ENCODE results near the gene NRGN.

The NRGN gene

GRCh38 chr11:124739479-124740276, at the start of gene NRGN:
NRGN (plus strand) TSS chr11:124739942; CDS start chr11:124740085, 143 bp downstream.
- peak; percentile 74 to 92 for DNase-seq

GRCh38 chr11:124693142-124693541, 46.6 kb upstream of the NRGN start:
- no peak for DNase-seq

DNA sequence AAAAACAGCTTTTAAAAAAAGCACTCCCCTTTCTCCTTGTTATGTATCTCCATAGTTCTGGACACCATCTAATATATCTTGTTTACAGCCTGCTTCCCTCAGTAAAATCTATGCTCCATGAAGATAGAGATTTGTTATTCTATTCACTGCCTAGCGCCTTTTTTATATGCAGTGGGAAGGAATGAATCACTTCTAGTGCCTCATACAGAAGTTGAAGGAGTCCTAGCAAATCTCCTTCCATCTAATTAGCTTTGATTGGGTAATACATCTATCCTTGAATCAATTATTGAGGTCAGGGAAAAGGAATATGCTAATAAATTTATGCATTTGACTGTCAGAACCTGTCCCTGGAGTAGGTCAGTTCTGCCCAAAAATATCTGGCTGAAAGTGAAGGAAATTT, 40.2 kb upstream of the NRGN start:
- no peak for DNase-seq

DNA sequence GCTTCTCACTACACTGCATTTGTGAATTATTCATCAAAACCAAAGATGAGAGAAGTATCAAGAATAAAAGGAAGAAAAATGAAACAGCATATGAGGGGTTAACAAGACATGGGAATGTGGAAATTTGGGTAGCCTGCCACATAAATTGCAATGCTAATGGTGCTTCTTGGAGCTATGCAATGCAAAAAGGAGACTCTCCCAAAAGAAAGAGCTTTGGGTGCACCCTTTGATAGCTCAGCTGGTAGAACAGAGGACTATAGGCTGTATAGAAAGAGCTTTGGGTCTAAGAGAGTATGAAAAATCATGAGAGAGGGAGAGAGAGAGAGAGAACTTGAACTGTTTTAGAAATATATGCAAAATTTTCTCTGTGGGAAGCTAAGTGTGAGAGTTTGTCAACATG, 39.7 kb upstream of the NRGN start:
- no peak for DNase-seq

DNA sequence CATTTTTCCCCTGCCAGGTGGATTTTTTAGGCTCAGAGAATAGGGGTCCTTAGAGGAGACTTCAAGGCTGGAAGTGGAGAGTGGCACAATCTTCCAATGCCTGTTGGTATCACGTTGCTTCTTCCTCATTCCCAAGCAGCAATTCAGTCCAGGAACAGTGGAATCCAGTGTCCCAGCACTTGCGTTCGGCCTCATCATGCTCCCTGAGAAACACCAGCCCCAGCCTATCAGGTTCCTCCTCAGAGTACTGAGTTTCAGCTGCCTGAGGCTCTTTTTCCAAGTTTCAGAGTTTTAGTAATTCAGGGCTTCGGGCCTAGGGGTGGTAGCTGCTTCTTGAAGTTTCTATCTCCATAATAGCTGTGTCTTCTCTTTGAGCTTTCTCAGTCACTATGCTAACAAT, 31.9 kb upstream of the NRGN start:
- no peak for DNase-seq

GRCh38 chr11:124712392-124712791, 27.4 kb upstream of the NRGN start:
- DNase-seq, result no peak

DNA sequence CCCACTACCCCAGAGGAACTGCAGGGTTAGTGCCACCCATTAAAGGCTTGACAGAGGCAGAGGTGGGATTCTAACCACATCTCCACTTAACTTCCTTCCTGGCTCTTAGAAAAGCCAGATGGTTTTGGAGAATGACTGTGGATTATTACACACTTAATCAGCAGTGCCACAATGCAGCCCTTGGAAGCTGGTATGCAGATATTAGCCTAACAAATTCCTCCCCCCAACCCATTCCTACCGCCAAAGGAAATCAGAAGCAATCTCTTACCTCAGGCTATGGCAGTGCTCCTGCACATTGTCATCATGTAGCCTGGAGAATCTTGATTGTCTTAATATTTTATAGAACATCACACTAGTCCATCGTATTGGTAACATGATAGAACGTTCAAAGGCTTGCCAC, 23.2 kb upstream of the NRGN start:
- no peak for DNase-seq

GRCh38 chr11:124717421-124717785, 22.3 kb upstream of the NRGN start:
- DNase-seq, result no peak

- no peak for DNase-seq
Measured at GRCh38 chr11:124717786-124718651, 21.7 kb upstream of the NRGN start.

DNA sequence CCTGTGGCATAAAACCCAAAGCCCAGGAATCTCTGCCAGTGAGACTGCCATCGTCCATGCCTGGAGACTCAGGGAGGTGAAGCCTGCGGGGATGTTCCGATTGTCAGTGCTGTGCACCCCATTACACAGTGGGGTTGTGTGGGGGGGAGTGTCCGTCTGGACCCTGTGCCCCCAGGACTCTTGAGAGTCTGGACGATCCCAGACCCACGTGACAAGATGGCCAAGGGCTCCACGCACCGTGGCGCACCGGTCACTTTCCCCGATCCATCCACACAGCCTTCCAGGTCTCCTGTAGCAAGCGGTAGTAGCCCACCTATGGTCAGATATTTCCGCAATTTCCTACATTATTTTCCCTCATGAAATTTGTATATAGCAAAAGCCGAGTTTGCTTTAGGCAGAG, 20.9 kb upstream of the NRGN start:
- DNase-seq, result no peak

DNA sequence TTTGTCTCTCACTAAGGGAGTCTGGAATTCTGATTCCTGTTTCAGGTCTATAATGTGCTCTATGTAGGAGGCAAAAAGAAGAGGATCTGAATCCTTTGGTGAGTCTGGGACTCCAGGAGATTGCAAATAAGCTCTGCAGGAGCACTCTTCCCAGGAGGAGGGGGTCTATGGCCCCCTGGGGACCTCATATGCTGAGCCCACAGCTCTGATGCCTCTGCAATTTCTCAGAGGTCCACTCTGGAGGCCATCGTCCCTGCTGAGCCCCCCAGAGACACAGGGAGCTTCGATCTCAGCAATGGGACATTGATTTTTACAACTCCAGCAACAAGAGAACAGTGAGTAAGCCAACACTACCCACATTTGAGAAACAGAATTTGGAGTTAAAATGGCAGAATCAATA, 20.2 kb upstream of the NRGN start:
- no peak for DNase-seq

DNA sequence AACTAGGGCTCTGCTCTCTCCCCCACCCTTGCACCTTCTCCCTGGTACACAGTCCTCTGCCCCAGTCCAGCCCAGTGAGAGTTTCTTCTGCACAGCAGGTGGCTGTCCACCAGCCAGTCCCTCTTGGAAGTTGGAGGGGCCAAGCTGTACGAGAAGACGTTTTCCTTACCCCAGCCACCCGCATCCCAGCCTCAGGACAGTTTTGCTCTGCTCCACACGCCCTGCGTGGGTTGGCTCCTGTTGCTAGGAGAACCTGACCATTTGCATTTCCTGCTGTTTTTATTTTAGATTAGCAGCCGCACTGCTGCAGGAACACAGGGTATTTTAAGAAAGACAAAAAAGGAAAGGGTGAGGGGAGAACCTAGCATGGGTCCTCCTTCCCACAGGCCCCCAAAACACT, 17.6 kb upstream of the NRGN start:
- DNase-seq, result no peak

DNA sequence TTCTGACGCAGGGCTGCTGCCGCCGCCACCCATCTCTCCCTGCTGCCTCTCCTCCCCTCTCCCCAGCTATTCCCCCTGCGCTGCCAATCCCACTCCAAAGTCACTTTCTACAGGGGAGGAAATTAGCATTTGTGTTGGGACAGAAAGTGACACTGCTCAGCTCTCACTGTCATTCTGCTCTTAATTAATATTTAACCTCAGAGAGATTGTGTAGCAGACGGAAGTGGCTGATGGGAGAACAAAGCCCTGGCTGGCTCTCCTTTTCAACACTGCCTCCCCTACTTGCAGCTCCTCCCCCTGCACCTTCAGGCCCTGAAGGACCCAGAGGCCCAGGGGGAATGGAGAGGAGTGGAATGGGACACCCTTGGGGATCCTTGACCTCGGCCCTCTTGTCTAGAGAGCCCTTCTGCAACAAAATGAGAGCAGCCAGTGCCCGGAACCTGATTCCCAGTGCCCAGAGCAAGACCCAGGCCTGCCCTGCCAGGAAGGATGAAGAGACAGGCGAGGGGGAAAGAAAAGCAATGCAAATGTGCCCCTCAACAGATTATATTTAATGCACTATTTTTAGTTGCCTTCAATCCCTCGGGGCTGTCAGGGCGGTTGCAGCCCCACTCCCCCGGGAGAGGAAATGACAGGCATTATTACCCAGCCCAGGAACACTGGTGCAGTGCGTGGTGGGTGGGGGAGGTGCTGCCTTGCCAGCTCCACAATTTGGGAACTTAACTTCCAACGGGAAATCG, 14.6 kb upstream of the NRGN start:
- DNase-seq, result no peak

DNA sequence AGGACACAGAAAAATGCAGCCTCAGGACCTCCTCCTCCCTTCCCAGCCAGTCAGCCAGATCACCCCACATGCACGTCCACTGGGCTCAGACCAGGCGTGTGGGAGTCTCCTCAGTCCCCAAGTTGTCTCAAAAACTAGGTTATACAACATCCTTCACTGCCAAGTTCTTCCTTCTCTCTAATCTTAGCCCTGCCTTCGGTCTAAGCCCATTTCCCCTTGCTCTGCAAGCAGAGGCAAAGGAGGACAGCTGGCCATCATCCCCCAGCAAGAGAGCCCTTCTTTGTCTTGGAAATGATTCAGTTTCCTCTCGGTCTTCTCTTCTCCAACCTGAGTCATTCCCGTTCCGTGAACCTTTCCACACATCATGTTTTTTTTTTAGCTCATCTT, 14.0 kb upstream of the NRGN start:
- no peak for DNase-seq

DNA sequence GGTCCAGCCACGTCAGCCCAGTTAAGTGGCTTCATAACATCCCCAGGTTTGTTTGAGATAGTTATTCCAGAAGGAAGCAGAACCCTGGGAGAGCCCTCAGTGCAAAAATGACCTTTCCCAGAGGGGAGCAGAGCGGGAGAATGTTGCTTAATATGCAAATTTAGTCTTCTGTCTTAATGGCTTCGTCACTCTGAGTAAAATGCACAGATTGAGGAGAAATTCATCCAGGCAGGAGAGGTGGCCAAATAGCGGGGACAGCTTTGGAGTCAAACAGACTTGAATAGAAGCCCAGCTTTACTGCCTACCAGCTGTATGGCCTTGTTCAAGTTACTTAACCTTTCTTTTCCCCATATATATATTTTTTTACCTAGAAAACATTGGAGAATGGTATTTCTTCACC, 12.3 kb upstream of the NRGN start:
- DNase-seq, result no peak

- DNase-seq, result no peak
Measured at GRCh38 chr11:124728134-124728533, 11.6 kb upstream of the NRGN start.

DNA sequence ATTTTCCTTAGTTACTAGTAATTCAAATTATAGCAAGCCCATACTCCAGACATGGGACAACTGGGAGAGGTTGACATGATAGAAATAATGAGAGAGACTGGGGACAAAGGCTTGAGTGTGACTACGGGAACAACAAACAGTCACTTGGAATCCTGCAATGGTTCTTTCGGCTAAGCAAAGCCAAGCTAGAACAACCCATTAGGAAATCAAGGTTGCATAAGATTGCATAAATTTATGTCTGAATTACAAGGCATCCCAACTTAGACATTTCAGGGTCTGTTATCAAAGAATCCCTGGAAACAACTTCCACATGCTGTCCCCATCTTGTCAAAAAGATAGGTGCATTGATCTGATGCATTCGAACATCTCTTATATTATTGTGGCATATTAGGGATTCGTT, 10.2 kb upstream of the NRGN start:
- DNase-seq, result no peak

- DNase-seq, result no peak
Measured at GRCh38 chr11:124732230-124732629, 7.5 kb upstream of the NRGN start.

- DNase-seq, result no peak
Measured at GRCh38 chr11:124736736-124737135, 3.0 kb upstream of the NRGN start.

DNA sequence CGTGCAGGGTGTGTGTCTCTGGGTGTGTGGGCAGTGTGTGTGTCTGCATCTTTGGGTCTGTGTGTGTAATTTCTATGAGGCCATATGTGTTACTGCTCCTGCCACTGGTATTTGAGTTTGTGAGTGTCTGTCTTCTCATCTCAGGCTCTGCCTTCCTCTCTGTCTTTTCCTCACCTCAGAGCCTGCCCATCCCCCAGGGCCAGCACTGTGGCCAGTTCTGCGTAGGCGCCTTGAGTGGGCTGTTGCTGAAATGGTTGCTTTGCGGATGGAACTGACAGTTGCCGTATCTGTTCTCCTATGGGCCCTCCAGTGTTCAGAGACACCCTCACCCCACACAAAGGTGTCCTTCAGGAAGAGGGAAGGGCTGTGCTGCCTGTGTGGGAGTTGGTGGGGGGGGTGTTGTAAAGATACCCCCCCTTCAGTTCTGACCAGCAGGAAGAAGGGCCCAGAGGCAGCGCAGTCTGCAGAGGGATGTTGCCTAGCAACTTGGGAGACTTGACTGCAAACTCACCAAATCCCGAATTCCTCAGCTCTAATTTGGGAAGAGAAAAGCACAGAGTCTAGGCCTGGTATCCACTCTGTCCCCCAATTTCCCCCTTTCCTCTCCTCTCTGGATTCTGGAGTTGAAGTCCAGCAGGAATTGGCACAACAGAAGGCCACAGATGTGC, 2.0 kb upstream of the NRGN start:
- no peak for DNase-seq

GRCh38 chr11:124738713-124739478, 846 bp upstream of the NRGN start:
- no peak for DNase-seq

- DNase-seq, result peak in 1 of 2 experiments; percentile 24
Measured at GRCh38 chr11:124740277-124740882, 638 bp downstream of the NRGN start.

Data from SHP77 (cell line).